ENCODE results near the gene ASCC1.
"Not testable (repeated sequence)": the region's sequence is repeated elsewhere in the genome, so short reads cannot be mapped to it uniquely, and the experiment has no call there.

Gene ASCC1

DNA sequence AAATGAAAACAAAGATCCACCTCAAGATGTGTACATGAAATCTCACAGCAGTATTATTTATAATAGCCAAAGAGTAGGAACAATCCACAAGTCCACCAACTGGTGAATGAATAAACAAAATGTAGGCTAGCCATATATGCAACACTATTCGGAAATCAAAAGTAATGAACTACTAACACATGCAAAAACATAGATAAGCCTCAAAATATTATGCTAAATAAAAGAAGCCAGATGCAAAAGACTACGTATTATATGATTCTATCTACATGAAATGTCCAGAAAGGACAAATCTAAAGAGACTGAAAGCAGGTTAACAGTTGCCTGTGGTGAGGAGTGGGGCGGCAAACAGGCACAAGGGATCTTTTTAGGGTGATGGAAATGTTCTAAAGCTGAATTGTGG is 49.0 kb downstream of the ASCC1 start:
- DNase-seq: no peak

GRCh38 chr10:72164617-72165016 is 51.5 kb downstream of the ASCC1 start:
- DNase-seq: no peak

GRCh38 chr10:72162978-72163377 is 53.1 kb downstream of the ASCC1 start:
- DNase-seq: no peak

DNA sequence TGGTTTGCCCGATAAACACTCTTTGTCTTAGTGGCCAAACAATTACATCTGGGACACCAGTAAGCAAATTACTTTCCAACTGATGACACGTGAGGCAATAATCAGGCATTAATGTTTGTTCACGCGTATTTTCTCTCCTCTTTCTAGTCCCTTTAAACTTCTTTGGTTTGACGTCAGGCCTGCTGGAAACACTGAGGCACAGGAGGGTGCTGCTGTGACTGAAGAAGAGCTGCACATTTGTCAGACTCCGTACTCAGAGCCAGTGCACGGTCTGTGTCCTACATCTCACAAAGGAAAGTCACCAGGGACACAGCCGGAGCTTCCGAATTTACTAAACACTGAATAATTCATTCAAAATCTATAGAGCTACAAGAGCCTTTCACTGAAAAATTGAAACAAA is 57.9 kb downstream of the ASCC1 start:
- DNase-seq: no peak

DNA sequence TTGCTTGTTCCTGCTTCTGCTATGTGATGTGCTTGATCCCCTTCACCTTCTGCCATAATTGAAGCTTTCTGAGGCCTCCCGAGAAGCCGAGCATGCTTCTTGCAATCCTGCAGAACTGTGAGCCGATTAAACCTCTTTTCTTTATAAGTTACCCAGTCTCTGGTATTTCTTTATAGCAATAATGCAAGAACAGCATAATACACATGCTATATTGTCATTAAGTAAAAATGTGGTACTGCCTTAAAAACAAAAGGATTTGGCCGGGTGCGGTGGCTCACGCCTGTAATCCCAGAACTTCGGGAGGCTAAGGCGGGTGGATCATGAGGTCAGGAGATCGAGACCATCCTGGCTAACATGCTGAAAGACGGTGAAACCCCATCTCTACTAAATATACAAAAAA is 59.9 kb downstream of the ASCC1 start:
- DNase-seq: no peak

- DNase-seq: no peak
Measured at GRCh38 chr10:72152286-72152685, 63.8 kb downstream of the ASCC1 start.

- not testable (repeated sequence) for DNase-seq
Measured at GRCh38 chr10:72150746-72151478, 65.2 kb downstream of the ASCC1 start.

DNA sequence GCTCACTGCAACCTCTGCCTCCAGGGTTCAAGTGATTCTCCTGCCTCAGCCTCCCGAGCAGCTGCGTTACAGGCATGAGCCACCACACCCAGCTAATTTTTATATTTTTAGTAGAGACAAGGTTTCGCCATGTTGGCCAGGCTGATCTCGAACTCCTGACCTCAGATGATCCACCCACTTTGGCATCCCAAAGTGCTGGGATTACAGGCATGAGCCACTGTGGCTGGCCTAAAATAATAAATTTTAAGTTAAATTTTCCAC is 68.8 kb downstream of the ASCC1 start:
- DNase-seq: not testable (repeated sequence)

DNA sequence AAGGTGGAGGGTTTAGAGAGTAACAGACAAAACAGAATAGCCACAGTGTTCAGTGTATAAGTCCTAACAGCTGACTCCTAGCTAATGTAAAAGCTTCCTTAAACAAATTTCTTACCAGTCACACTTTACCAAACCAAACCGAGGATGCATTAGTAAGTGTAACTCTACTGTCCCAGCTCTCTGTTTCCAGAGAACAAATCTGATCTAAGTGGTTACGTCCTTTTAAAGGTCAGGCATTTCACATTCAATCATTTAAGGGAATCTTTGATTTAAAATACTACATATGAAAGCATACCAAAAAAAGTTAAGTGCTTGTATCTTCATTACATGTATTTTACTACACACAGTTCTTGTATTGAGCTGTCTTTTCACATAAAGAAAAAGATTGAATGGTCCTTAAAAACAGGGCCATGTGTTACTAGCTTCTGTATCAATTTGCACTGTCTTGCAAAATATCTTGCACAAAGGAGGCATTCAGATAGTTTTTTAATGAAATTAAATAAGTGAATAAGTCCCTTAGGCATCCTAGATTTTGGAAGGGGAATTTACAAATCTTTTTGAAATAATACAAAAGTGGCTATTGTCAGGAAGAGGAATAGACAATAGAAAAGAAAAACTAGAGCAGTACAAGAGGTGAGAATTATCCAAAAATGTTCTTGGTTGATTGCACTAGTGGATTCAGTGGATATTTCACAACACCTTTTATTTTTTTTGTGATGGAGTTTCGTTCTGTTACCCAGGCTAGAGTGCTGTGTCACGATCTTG is 69.3 kb downstream of the ASCC1 start:
- no peak for DNase-seq

DNA sequence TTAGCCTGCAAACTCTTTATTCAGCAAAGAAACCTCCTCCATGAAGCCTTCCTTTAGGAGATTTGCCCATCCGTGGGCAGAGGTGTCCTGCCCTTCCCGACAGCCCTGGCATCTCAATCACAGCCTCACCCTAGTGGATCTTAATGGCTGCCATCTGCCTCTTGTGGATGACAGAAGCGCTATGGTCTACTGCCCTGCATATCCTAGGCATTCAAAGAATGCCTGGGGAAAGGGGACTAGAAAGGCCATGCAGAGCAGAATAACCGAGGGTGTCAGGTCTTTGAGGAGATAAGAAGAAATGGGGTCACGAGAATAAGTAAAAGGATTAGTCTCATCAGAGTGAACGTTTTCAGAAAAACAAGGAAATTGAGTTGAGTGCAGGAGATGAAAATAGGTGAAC is 70.0 kb downstream of the ASCC1 start:
- DNase-seq: no peak

- DNase-seq: no peak
Measured at GRCh38 chr10:72145657-72146056, 70.4 kb downstream of the ASCC1 start.

DNA sequence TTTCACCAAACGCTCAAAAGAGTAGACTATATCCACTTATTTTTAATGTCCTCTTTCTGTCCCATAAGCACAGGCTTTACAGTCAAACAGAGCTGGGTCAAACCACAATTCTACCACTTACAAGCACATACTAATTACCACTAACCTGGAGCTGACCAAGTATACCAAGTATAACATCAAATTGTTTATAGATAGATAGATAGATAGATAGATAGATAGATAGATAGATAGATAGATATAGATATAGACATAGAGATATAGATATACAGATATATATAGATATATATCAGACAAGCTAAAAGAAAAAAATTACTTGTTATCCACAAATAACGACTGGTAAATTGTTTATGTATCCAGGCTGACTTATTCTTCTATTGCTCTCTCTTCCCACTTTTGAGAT is 75.2 kb downstream of the ASCC1 start:
- DNase-seq: no peak

DNA sequence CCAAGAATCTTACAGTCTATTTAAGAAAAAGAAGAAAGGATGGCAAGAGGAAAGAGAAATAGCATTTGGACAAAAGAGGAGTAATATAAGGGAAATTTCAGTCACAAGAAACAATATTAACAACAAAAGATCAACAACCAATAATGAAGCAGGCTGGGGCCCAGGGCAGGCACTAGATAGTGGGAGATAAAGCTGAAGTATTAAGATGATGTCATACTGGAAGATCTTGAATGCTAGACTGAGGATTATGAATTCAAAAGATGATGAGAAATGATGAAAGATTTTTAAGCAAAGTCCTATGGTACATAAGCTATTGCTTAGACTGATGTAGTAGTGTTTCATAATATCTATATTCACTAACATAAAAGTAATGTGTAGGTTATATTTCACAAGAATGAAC is 75.9 kb downstream of the ASCC1 start:
- no peak for DNase-seq

- no peak for DNase-seq
Measured at GRCh38 chr10:72137583-72137982, 78.5 kb downstream of the ASCC1 start.

- not testable (repeated sequence) for DNase-seq
Measured at GRCh38 chr10:72136225-72136624, 79.9 kb downstream of the ASCC1 start.

DNA sequence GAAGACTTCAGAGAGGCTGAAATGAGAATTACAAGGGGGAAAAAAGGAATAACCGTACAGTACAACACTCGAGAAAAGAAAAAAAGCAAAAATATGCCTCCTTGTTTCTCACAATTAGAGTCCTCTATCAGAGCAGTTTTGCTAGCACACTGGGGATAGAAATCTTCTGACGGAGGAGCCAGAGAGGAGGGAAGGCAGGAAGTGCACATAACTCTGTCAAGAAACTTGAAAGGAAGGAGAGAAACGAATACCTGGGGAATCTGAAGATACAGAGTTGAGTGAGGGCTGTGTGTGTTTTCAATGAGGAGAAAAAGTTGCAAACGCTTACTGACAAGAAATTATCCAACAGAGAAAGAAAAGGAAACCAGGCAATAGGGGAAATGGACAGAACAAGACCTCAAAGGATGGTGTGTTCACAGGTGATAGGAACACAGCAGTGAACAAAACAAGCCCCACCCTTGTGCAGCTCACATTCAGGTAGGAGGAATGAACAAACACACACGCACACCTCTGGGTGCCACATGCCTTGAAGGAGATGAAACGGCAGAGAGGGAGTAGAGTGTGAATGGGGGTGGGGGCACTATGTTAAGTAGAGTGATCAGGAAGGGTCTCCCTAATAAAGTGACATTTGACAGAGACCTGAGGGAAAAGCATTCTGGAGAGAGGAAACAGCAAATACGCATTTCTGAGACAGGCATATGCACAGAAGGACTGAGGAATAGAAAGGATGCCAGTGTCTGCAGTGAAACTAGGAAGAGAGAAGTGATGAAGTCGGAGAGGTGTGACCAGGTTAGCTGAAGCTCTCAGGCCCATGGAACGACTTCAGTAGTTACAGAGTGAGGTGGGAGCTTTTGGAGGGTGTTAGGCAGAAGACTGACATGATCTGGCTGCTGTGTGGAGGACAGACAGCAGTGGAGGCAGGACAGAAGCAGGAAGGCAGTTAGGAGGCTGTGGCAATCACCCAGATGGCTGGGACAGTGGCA is 81.0 kb downstream of the ASCC1 start:
- no peak for DNase-seq

GRCh38 chr10:72133517-72133916 is 82.6 kb downstream of the ASCC1 start:
- DNase-seq: no peak

DNA sequence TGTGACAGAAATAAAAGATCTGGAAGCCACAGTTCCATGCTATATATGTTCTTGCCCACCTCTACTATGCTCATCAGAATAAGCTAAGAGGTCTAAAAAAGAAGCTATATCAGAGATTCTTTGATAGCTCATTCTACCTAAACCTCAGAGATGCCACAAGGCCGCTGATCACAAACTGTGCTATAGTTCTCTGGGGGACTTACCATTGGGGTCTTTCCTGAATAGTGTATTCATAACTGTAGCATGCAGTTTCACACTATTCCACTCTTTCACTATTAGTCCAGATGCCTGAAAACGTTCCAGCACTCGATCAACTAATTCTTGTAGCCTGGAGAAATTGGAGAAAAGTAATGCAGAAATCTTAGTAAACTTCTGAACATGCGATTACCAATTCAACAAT is 83.2 kb downstream of the ASCC1 start:
- DNase-seq: no peak

- DNase-seq: no peak
Measured at GRCh38 chr10:72127571-72127970, 88.5 kb downstream of the ASCC1 start.

DNA sequence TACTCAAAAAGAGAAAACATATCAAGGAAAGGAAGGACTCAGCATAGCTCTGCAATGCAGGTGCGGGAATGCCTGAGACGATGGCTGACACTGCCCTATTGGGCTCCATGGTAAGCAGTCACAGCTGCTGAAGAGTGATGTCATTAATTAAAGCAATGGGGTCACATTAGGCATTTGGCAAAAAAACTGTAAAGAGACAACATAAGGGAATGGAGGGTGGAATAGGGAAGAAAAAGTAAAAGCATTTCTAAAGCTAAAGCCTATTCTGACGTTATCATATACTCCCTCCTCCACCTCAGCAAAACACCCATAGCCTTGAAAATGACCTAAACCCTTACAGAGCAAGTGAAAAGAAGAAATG is 89.2 kb downstream of the ASCC1 start:
- DNase-seq: no peak

DNA sequence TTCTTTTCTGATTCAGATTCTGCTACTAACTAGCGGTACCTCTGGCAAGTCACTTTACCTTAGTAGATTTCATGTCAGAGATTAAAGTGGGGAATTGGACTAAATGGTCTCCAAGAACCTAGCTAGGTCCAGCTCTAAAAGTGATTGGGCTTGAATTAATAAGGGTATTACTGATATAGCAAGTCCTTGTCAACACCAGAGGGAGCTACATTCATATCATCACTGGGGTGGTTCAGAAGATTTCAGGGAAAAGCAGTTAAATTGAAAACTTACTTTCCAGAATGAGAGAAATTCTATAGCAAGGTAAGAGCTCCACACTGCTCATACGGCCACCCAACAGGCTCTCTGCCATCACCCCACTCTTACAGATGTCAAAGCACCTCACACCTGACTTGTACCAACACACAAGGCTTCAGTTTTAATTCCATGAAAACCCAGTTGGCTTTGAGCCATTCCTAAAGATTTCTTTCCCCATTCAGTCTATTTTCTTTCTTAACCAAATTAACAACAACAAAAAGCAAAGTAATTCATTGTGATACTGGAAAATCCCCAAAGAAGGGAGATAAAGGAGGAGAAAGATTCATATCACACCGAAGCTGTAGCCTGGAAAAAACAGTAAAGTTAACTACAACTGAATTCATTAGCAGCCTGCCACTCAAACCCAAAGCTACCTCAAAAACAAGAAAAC is 89.7 kb downstream of the ASCC1 start:
- DNase-seq: no peak

DNA sequence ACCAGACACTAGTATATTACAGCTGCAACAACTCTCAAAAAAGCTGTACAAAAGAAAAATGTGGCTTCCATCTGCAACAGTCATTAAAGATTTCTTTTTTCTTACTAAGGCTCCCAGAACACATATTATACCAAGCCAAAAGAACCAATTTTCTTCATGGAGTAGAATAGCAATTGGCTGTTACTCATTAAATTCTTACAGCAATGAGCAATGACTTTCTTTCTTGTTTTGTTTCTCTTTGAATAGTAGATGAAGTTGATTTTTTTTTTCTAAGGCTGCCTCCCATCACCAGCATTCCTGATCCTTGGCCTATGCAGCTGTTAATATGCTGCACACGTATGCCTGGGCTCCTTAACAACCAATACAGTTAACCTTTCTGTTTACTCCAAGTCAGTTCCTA is 91.1 kb downstream of the ASCC1 start:
- DNase-seq: no peak

DNA sequence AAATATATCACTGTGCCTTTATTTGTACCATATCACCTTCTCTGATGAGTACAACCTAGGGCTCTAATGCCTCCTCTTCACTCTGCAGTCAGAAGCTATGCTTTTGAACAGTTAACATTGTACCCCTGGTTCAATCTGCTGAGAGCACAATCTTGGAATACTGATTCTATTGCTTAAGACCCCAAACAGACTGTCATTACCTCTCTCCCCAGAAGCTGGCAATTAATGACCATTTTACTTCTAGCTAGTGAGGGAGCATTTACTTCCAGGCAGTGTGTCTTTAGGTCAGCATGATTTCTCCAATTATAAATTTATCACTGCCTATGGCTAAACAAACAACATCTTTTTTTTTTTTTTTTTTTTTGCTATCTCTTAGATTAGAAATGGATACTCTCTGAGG is 91.7 kb downstream of the ASCC1 start:
- no peak for DNase-seq

Data from NCI-H1694 (cell line).